IPS DF 4.7 (cell line): Measurements from ENCODE around the gene RAB36.

ENCODE experiments used
- DNase-seq: peaks from one replicate; pipeline ENCODE4 v3.0.0-alpha.2; 2013; ENCODE audit warnings: low spot score; ENCODE audit errors: extremely low read depth

The RAB36 gene

GRCh38 chr22:23180893-23181720 is 35.8 kb downstream of the RAB36 start:
- DNase-seq, result no peak

GRCh38 chr22:23181721-23182308 is 36.5 kb downstream of the RAB36 start:
- DNase-seq, result no peak

- no peak for DNase-seq
These were observed 37.2 kb downstream of the RAB36 start for GRCh38 chr22:23182309-23183060.

- DNase-seq, result no peak
These were observed 37.9 kb downstream of the RAB36 start for GRCh38 chr22:23183061-23183698.

GRCh38 chr22:23184100-23184763 is 39.0 kb downstream of the RAB36 start:
- no peak for DNase-seq

GRCh38 chr22:23184764-23185113 is 39.5 kb downstream of the RAB36 start:
- no peak for DNase-seq

GRCh38 chr22:23187211-23187610 is 41.9 kb downstream of the RAB36 start:
- DNase-seq, result no peak

- DNase-seq, result no peak
These were observed 42.8 kb downstream of the RAB36 start for GRCh38 chr22:23187871-23188700.

- DNase-seq, result no peak
These were observed 45.2 kb downstream of the RAB36 start for GRCh38 chr22:23190526-23190925.

GRCh38 chr22:23192133-23192532 is 46.9 kb downstream of the RAB36 start:
- no peak for DNase-seq

- no peak for DNase-seq
These were observed 47.3 kb downstream of the RAB36 start for GRCh38 chr22:23192558-23192957.

- no peak for DNase-seq
These were observed 48.0 kb downstream of the RAB36 start for GRCh38 chr22:23193196-23193827.

GRCh38 chr22:23193882-23194281 is 48.6 kb downstream of the RAB36 start:
- no peak for DNase-seq

GRCh38 chr22:23196165-23196564 is 50.9 kb downstream of the RAB36 start:
- no peak for DNase-seq

- DNase-seq, result no peak
These were observed 52.6 kb downstream of the RAB36 start for GRCh38 chr22:23197836-23198235.

- no peak for DNase-seq
These were observed 53.9 kb downstream of the RAB36 start for GRCh38 chr22:23199159-23199558.

GRCh38 chr22:23200898-23201297 is 55.6 kb downstream of the RAB36 start:
- no peak for DNase-seq

- DNase-seq, result no peak
These were observed 57.7 kb downstream of the RAB36 start for GRCh38 chr22:23202812-23203451.

- DNase-seq, result no peak
These were observed 58.3 kb downstream of the RAB36 start for GRCh38 chr22:23203452-23204124.
